Ovary (tissue), 9 donors: ENCODE data around the gene CFAP69. TPM values are rescaled to one million over a fixed set of nuclear protein-coding genes. Genes with fewer than 3 reads are reported as not detected.

Experiments
- DNase-seq, 5 donors: peaks; one replicate each; pipeline ENCODE4 v3.0.0-alpha.2; 2019 to 2020
- H3K27ac ChIP-seq, 2 donors: fragments of 200-600 bp; one replicate each; pipeline versions ENCODE4 v1.5.1 to v1.8.0; 2019 to 2022
- H3K27me3 ChIP-seq: fragments of 200-600 bp; one replicate; pipeline ENCODE4 v1.8.0; 2022
- H3K36me3 ChIP-seq: fragments of 200-600 bp; sonication (generic); one replicate; pipeline ENCODE4 v1.5.1; 2019
- H3K4me1 ChIP-seq: one replicate; pipeline ENCODE4 v1.8.1; 2013; ENCODE audit warnings: mild to moderate bottlenecking, moderate library complexity; ENCODE audit not compliant: insufficient read depth
- H3K4me3 ChIP-seq: fragments of 200-600 bp; sonication (generic); one replicate; pipeline ENCODE4 v1.5.1; 2017
- H3K9me3 ChIP-seq, 2 donors: fragments of 200-600 bp in 1 of 2; sonication (generic) in 1 of 2; one replicate each; pipeline versions ENCODE4 v1.5.1 to v1.8.1; 2013 to 2019; ENCODE audit warnings: mild to moderate bottlenecking in 1 of 2, moderate library complexity in 1 of 2
- CTCF ChIP-seq, 3 donors: fragments of 450-650 bp in 2 of 3; fragments of 200-600 bp in 1 of 3; IDR thresholded peaks; one replicate each; pipeline versions ENCODE4 v1.5.1 to v1.8.0; 2016 to 2022; ENCODE audit warnings: antibody characterized with exemption in 3 of 3, mild to moderate bottlenecking in 1 of 3
- EP300 ChIP-seq: sonication (generic); formaldehyde crosslinking; IDR thresholded peaks from one replicate; pipeline ENCODE4 v1.6.1; 2017; ENCODE audit warnings: antibody characterized with exemption
- POLR2A ChIP-seq: fragments of 450-650 bp; IDR thresholded peaks from one replicate; pipeline ENCODE4 v1.6.1; 2017; ENCODE audit warnings: antibody characterized with exemption, mild to moderate bottlenecking, moderate library complexity
- WGBS, 3 donors: extraction: QIAGEN DNeasy Blood & Tissue Kit in 1 of 3; methylation state at CpG; one replicate each; pipeline versions ENCODE4 v1.1.5 to v1.1.7; 2013 to 2017; 5-methylcytosine and 5-hydroxymethylcytosine counted together
- intact Hi-C, 4 donors: fragments of 100-400 bp; cut with DNase I; formaldehyde crosslinking; loops; one replicate each; pipeline versions ENCODE4 v1.11.0 to v1.15.1; 2022 to 2023
- polyA plus RNA-seq, 2 donors: library from polyadenylated mRNA; stranded (reverse); fragments of 200-250 nt in 1 of 2; fragments of 350-450 nt in 1 of 2; fragmentation: Illumina TruSeq in 1 of 2; extraction: RNeasy Lipid Tissue Mini Kit (QIAGEN cat#74804) in 1 of 2; gene quantifications; one replicate each; pipeline ENCODE4 v1.2.3, GENCODE V29; 2013 to 2014
- total RNA-seq, 7 donors: library from RNA; depleted of rRNA in 2 of 7; stranded (reverse); fragments of >200 nt in 2 of 7; fragmentation: NEBNext Ultra II Directional in 3 of 7; extraction: Animal tissue kit (Norgen Biotek cat#: 25700) in 3 of 7; gene quantifications; one replicate each; pipeline versions ENCODE4 v1.1.0 to v1.2.4, GENCODE V29; 2016 to 2023
- donor health status: DM: no; HTN: no; CAD: no; lungs with moderate emphysema.
- donor health status: DM: no; HTN: no; CAD: no.
- donor health status: Bipolar disorder and iron deficiency.
- donor health status: DM: yes; HTN: yes; CAD: no.
- donor health status: DM: no; HTN: no; CAD: no.
- donor health status: DM: yes; HTN: yes; CAD: no.

Gene CFAP69
- total and polyA plus RNA-seq, 9 donors, result 3.1 to 37.9 (median 10.6) TPM

DNA sequence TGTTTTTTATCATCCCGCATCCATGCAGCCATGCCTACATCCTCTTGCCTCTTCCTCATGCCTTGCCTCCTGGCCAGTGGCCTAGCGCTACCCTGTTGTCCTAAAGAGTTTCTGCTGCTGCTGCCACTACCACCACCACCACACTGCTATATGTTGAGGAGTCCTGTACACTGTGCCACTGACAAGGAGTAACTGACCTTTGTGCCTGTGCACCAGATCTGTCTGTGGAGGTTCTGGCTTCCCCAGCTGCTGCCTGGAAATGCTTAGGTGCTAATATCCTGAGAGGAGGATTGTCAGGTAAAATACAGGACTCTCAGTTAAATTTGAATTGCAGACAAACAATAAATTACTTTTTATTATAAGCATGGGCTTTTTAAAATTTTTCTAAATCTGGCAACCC is 7.0 kb upstream of the CFAP69 start:
- WGBS, 3 donors, result 93 to 97% (median 96%) methylated on average over 2 of the region's 2 CpGs
- no peaks in the 10 kb centered on the region for H3K4me1 ChIP-seq
- no peak for DNase-seq
- H3K9me3 ChIP-seq, result no peaks in the 10 kb centered on the region
- H3K27ac ChIP-seq, result no peak overlapping the region
- intact Hi-C loops, result no loop called here
- no peaks in the 10 kb centered on the region for H3K36me3 ChIP-seq
- TF ChIP-seq POLR2A, result no peak
- TF ChIP-seq CTCF (IDR thresholded peaks at IDR 0.05), result no peak
- TF ChIP-seq EP300, result no peak
- H3K27me3 ChIP-seq, result no peaks in the 10 kb centered on the region
- no peak overlapping the region for H3K4me3 ChIP-seq

GRCh38 chr7:90238583-90238982 is 6.4 kb upstream of the CFAP69 start:
- intact Hi-C loops, result no loop called here

DNA sequence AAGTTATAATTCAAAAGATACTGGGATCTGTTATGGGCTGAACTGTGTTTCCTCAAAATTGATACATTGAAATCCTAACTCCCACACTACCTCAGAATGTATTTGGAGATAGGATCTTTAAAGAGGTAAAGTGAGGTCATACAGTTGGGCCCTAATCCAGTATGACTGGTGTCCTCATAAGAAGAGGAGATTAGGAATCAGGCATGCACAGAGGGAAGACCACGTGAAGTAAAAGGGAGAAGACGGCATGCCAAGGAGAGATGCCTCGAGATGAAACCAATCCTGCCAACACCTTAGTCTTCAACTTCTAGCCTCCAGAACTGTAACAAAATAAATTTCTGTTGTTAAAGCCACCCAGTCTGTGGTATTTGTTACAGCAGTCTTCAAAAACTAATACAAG is 5.9 kb upstream of the CFAP69 start:
- DNase-seq, result no peak
- intact Hi-C loops, result no loop called here
- TF ChIP-seq EP300 (no peak), POLR2A (no peak), CTCF (IDR thresholded peaks at IDR 0.05) (no peak)
- no peaks in the 10 kb centered on the region for H3K4me1 ChIP-seq
- H3K27me3 ChIP-seq, result no peaks in the 10 kb centered on the region
- WGBS, 3 donors, result 89 to 92% (median 91%) methylated on average over 3 of the region's 3 CpGs
- no peak overlapping the region for H3K27ac ChIP-seq
- H3K36me3 ChIP-seq, result no peaks in the 10 kb centered on the region
- no peaks in the 10 kb centered on the region for H3K9me3 ChIP-seq
- H3K4me3 ChIP-seq, result no peak overlapping the region

More at GRCh38 chr7:90238583-90238982, 6.4 kb upstream of the CFAP69 start:
- Histone ChIP-seq H3K4me3 (no peak overlapping the region), H3K4me1 (no peaks in the 10 kb centered on the region), H3K27ac (no peak overlapping the region), H3K9me3 (no peaks in the 10 kb centered on the region), H3K36me3 (no peaks in the 10 kb centered on the region), H3K27me3 (no peaks in the 10 kb centered on the region)
- TF ChIP-seq CTCF (IDR thresholded peaks at IDR 0.05) (no peak), POLR2A (no peak), EP300 (no peak)
- no peak for DNase-seq
- 84 to 100% (median 84%) methylated on average over 1 of the region's 1 CpG for WGBS, 3 donors

- Histone ChIP-seq H3K36me3 (no peaks in the 10 kb centered on the region), H3K27me3 (no peaks in the 10 kb centered on the region), H3K27ac (no peak overlapping the region), H3K4me1 (peaks cover 2% of the 10 kb centered on the region), H3K4me3 (no peak overlapping the region), H3K9me3 (no peaks in the 10 kb centered on the region)
- no peak for DNase-seq
- intact Hi-C loops, result no loop called here
- no peak for TF ChIP-seq EP300
- TF ChIP-seq CTCF (IDR thresholded peaks at IDR 0.05), result no peak
- TF ChIP-seq POLR2A, result no peak
- WGBS, 3 donors, result 78 to 82% (median 81%) methylated on average over 9 of the region's 9 CpGs
Measured at GRCh38 chr7:90239625-90240228, 5.2 kb upstream of the CFAP69 start.
